Measurements from ENCODE around the gene RBBP8NL. TPM values are rescaled to one million over a fixed set of nuclear protein-coding genes. Genes with fewer than 3 reads are reported as not detected.

The RBBP8NL gene
- polyA plus RNA-seq, 1 donor (not counting 4 experiments of a cell fraction or from before 2014, with no cell fraction given), result 0.13 TPM

DNA sequence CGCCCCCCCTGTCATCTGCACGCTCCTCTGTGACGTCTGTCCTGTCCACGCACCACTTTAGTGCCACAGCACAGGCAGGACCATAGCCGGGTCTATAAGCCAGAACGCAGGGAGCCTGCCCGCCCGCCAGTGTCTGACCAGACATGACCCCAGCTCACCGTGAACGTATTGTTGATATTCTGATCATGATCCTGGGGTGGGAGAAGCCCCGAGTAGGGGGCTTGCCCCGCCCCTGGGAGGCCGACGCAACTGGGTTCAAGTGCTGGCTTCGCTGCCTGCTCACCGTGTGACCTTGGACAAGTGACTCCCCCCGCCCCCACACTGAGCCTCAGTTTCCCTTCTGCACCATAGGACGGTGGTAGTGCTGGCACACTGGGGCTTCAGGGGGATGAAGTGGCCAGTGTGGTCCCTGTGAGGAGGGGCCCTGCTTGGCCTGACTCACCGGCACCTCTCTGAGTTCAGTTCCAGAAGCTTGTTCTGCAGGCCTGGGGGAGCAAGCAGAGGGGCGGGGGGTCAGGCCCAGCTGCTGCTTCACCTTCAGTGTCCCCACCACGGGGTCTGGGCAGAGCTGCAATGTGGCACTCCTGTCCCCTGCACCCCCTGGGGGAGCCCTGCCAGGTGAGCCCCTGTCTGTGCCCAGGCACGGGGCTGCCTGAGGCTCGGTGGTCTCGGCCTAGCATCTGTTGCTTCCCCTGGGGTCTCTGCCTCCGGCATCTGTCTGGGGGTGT is 9.2 kb downstream of the RBBP8NL start:
- no peaks in the 10 kb centered on the region for H3K9me1 ChIP-seq (ENCODE audit: control insufficient read depth, extremely low read depth, insufficient read depth, low read length)
- H3K27ac ChIP-seq (ENCODE audit: control insufficient read depth, insufficient read depth, low read length), result no peak overlapping the region
- TF ChIP-seq EZH2 (IDR thresholded peaks at IDR 0.05; ENCODE audit: low read length), result no peak
- TF ChIP-seq, protein P1, sequence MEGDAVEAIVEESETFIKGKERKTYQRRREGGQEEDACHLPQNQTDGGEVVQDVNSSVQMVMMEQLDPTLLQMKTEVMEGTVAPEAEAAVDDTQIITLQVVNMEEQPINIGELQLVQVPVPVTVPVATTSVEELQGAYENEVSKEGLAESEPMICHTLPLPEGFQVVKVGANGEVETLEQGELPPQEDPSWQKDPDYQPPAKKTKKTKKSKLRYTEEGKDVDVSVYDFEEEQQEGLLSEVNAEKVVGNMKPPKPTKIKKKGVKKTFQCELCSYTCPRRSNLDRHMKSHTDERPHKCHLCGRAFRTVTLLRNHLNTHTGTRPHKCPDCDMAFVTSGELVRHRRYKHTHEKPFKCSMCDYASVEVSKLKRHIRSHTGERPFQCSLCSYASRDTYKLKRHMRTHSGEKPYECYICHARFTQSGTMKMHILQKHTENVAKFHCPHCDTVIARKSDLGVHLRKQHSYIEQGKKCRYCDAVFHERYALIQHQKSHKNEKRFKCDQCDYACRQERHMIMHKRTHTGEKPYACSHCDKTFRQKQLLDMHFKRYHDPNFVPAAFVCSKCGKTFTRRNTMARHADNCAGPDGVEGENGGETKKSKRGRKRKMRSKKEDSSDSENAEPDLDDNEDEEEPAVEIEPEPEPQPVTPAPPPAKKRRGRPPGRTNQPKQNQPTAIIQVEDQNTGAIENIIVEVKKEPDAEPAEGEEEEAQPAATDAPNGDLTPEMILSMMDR (optimal IDR thresholded peaks at IDR 0.05 in 1 of 3, IDR thresholded peaks at IDR 0.05 in 1 of 3, conservative IDR thresholded peaks at IDR 0.05 in 1 of 3; ENCODE audit: extremely low read depth in 1 of 3, insufficient read depth in 2 of 3, low read length in 3 of 3), result no peak
- dilution Hi-C loops (cut with MboI; ENCODE audit: extremely low pct_ligation_motif_present, low sequenced_read_pairs), result no loop called here
- H3K36me3 ChIP-seq (ENCODE audit: control insufficient read depth in 2 of 2, extremely low read depth in 1 of 2, insufficient read depth in 2 of 2, low read length in 2 of 2), result no peaks in the 10 kb centered on the region
- H2AFZ ChIP-seq (ENCODE audit: control insufficient read depth, low read length), result no peak overlapping the region
- H3K4me1 ChIP-seq (ENCODE audit: control insufficient read depth, extremely low read depth, insufficient read depth, low read length), result no peaks in the 10 kb centered on the region
- H3K27me3 ChIP-seq (ENCODE audit: control insufficient read depth, extremely low read depth, insufficient read depth, low read length), result peaks cover 10% of the 10 kb centered on the region
- no peak for FAIRE-seq
- H3K4me2 ChIP-seq (ENCODE audit: control insufficient read depth, extremely low read depth, insufficient read depth, low read depth, low read length), result no peak overlapping the region
- H3K9me3 ChIP-seq (ENCODE audit: control insufficient read depth, low read depth, low read length), result no peaks in the 10 kb centered on the region
- H3K4me3 ChIP-seq (ENCODE audit: control insufficient read depth in 2 of 3, extremely low read depth in 1 of 3, insufficient read depth in 2 of 3, low read depth in 1 of 3, low read length in 3 of 3), result no peak overlapping the region
- DNase-seq (ENCODE audit: low read depth, low spot score), result no peak
- no peak overlapping the region for H3K9ac ChIP-seq (ENCODE audit: control insufficient read depth, extremely low read depth, insufficient read depth, low read length)
- H4K20me1 ChIP-seq (ENCODE audit: control insufficient read depth, extremely low read depth, insufficient read depth, low read length), result no peaks in the 10 kb centered on the region
- H3K79me2 ChIP-seq (ENCODE audit: control insufficient read depth, insufficient read depth, low read length), result no peaks in the 10 kb centered on the region

DNA sequence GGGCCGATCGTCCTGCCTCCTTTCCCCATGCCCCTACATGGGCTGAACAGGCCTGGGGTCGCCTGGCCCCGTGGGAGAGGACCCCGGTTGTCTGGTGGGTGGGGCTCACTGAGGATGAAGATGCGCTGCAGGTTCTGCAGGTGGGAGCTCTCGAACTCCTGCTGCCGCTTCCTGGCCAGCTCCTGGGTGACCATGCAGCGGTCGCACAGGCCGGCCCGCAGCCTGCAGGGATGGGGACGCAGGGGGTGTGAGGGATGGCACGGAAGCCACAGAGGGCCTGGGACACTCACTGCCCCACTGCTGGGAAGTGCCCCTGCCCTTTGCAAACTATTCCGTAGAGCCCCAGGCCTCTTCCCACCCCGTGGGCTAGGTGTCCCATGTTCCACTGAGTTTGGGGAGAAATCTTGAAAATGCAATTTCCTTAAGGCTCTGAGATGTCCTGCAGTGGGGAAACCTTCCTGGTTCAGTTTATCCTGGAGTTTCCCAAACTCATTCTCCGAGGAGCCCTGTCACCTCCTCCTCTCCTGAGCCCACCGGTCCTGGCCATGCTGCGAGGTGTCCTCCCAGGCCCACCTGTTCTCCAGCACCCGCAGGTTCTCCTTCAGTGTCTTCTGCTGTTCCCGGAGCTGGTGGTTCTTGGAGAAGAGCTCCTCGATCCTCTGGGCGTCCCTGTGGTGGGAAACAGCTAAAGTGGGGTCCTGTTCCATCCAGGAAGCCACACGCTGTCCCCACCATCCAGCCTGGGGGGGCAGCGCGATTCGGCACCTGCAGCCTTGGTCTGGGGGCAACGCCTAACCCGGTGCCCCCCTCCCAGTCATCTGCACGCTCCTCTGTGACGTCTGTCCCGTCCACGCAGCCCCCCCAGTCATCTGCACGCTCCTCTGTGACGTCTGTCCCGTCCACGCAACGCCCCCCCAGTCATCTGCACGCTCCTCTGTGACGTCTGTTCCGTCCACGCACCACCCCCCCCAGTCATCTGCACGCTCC is 10.4 kb downstream of the RBBP8NL start:
- Histone ChIP-seq H3K36me3 (ENCODE audit: control insufficient read depth in 2 of 2, extremely low read depth in 1 of 2, insufficient read depth in 2 of 2, low read length in 2 of 2) (no peaks in the 10 kb centered on the region), H3K9me1 (ENCODE audit: control insufficient read depth, extremely low read depth, insufficient read depth, low read length) (no peaks in the 10 kb centered on the region), H3K4me2 (ENCODE audit: control insufficient read depth, extremely low read depth, insufficient read depth, low read depth, low read length) (no peak overlapping the region), H3K79me2 (ENCODE audit: control insufficient read depth, insufficient read depth, low read length) (no peaks in the 10 kb centered on the region), H3K9ac (ENCODE audit: control insufficient read depth, extremely low read depth, insufficient read depth, low read length) (no peak overlapping the region), H3K27ac (ENCODE audit: control insufficient read depth, insufficient read depth, low read length) (no peak overlapping the region), H3K9me3 (ENCODE audit: control insufficient read depth, low read depth, low read length) (no peaks in the 10 kb centered on the region), H2AFZ (ENCODE audit: control insufficient read depth, low read length) (no peak overlapping the region), H4K20me1 (ENCODE audit: control insufficient read depth, extremely low read depth, insufficient read depth, low read length) (no peaks in the 10 kb centered on the region), H3K4me3 (ENCODE audit: control insufficient read depth in 2 of 3, extremely low read depth in 1 of 3, insufficient read depth in 2 of 3, low read depth in 1 of 3, low read length in 3 of 3) (no peak overlapping the region), H3K4me1 (ENCODE audit: control insufficient read depth, extremely low read depth, insufficient read depth, low read length) (no peaks in the 10 kb centered on the region), H3K27me3 (ENCODE audit: control insufficient read depth, extremely low read depth, insufficient read depth, low read length) (peaks cover 8% of the 10 kb centered on the region)
- dilution Hi-C loops (cut with MboI; ENCODE audit: extremely low pct_ligation_motif_present, low sequenced_read_pairs), result no loop called here
- no peak for TF ChIP-seq EZH2 (IDR thresholded peaks at IDR 0.05; ENCODE audit: low read length)
- TF ChIP-seq, protein P1 (optimal IDR thresholded peaks at IDR 0.05 in 1 of 3, IDR thresholded peaks at IDR 0.05 in 1 of 3, conservative IDR thresholded peaks at IDR 0.05 in 1 of 3; ENCODE audit: extremely low read depth in 1 of 3, insufficient read depth in 2 of 3, low read length in 3 of 3), result no peak
- FAIRE-seq, result no peak
- DNase-seq (ENCODE audit: low read depth, low spot score), result no peak
